ENCODE results near the gene PRDX3.

PRDX3 gene

GRCh38 chr10:119129721-119130120, 48.9 kb downstream of the PRDX3 start:
- DNase-seq (ENCODE audit: low read depth) = no peak

- no peak for DNase-seq (ENCODE audit: low read depth)
Measured at GRCh38 chr10:119125942-119126341, 52.7 kb downstream of the PRDX3 start.

DNA sequence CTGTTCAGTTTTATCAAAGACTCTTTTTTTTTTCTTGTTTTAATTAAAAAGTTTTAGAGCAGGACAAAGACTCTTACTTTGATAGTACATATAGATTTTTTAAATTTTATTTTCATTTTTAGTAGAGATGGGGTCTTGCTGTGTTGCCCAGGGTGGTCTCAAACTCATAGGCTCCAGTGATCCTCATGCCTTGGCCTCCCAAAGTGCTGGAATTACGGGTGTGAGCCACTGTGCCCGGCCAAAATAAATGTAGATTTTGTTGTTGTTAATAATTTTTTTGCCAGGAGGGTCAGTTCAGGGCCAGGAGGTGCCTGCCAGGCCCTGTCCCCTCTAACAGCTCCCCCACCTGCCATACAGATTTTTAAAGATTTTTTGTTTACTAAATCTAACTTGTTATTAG, 57.7 kb downstream of the PRDX3 start:
- DNase-seq (ENCODE audit: low read depth) = no peak

GRCh38 chr10:119120413-119120867, 58.2 kb downstream of the PRDX3 start:
- DNase-seq (ENCODE audit: low read depth) = no peak

GRCh38 chr10:119119400-119119799, 59.2 kb downstream of the PRDX3 start:
- DNase-seq (ENCODE audit: low read depth) = no peak

- no peak for DNase-seq (ENCODE audit: low read depth)
Measured at GRCh38 chr10:119118231-119118630, 60.4 kb downstream of the PRDX3 start.

Measured in stimulated activated CD4-positive, alpha-beta T cell treated with anti-CD3 and anti-CD28 coated beads, Interleukin-2, amount 100 ng/mL, for 4 hours (primary cell).